Kidney epithelial cell (primary cell): ENCODE data around the gene KDELR3. TPM values are rescaled to one million over a fixed set of nuclear protein-coding genes. Genes with fewer than 3 reads are reported as not detected.

Source experiments
- DNase-seq: peaks from one replicate; pipeline ENCODE4 v3.0.0-alpha.2; 2010; ENCODE audit warnings: low read depth
- H3K27me3 ChIP-seq: 2 replicates; pipeline ENCODE4 v1.6.0; 2011; ENCODE audit warnings: low read length; ENCODE audit not compliant: control insufficient read depth, insufficient read depth
- H3K36me3 ChIP-seq: 2 replicates; pipeline ENCODE4 v1.5.1; 2011; ENCODE audit warnings: low read length; ENCODE audit not compliant: control insufficient read depth, insufficient read depth
- H3K4me3 ChIP-seq: 2 replicates; pipeline ENCODE4 v1.5.1; 2011; ENCODE audit warnings: low read depth, mild to moderate bottlenecking, control low read depth, low read length
- CTCF ChIP-seq: IDR thresholded peaks from 2 replicates; pipeline ENCODE4 v1.5.1; 2011; ENCODE audit warnings: mild to moderate bottlenecking, moderate library complexity, low read length, control low read depth, inconsistent platforms; ENCODE audit not compliant: insufficient read depth, poor library complexity, severe bottlenecking
- total RNA-seq: library from RNA; depleted of rRNA; stranded (reverse); fragments of >200 nt; gene quantifications from 2 replicates; pipeline ENCODE4 v1.2.3, GENCODE V29; 2015

Gene KDELR3
- total RNA-seq, 1 donor from 2014 or later = 17.0 TPM

- no peak for TF ChIP-seq CTCF
- Histone ChIP-seq H3K36me3 (no peaks in the 10 kb centered on the region), H3K27me3 (peaks cover 2% of the 10 kb centered on the region), H3K4me3 (no peak overlapping the region)
- DNase-seq = no peak
Observed at GRCh38 chr22:38422611-38423511, 45.0 kb upstream of the KDELR3 start.

GRCh38 chr22:38423512-38424503, 44.1 kb upstream of the KDELR3 start:
- TF ChIP-seq CTCF = no peak
- DNase-seq = no peak
- Histone ChIP-seq H3K36me3 (no peaks in the 10 kb centered on the region), H3K4me3 (no peak overlapping the region), H3K27me3 (peaks cover 2% of the 10 kb centered on the region)

GRCh38 chr22:38424525-38425080, 43.3 kb upstream of the KDELR3 start:
- peaks cover 8% of the 10 kb centered on the region for H3K27me3 ChIP-seq
- TF ChIP-seq CTCF = no peak
- DNase-seq = no peak
- no peak overlapping the region for H3K4me3 ChIP-seq
- H3K36me3 ChIP-seq = no peaks in the 10 kb centered on the region

GRCh38 chr22:38426628-38427027, 41.3 kb upstream of the KDELR3 start:
- H3K36me3 ChIP-seq = no peaks in the 10 kb centered on the region
- H3K27me3 ChIP-seq = peaks cover 6% of the 10 kb centered on the region
- H3K4me3 ChIP-seq = no peak overlapping the region
- DNase-seq = no peak
- no peak for TF ChIP-seq CTCF

- Histone ChIP-seq H3K4me3 (no peak overlapping the region), H3K36me3 (no peaks in the 10 kb centered on the region), H3K27me3 (peaks cover 6% of the 10 kb centered on the region)
- no peak for TF ChIP-seq CTCF
- DNase-seq = no peak
Observed at GRCh38 chr22:38427465-38427864, 40.4 kb upstream of the KDELR3 start.
